ENCODE results near the gene PPDPF. TPM values are rescaled to one million over a fixed set of nuclear protein-coding genes. Genes with fewer than 3 reads are reported as not detected.
A peak's percentile ranks its signal among the peaks of the same experiment; 100 is the strongest.

PPDPF gene
- total and polyA plus RNA-seq, 3 experiments from 2014 or later, result 137 to 218 (median 207) TPM

DNA sequence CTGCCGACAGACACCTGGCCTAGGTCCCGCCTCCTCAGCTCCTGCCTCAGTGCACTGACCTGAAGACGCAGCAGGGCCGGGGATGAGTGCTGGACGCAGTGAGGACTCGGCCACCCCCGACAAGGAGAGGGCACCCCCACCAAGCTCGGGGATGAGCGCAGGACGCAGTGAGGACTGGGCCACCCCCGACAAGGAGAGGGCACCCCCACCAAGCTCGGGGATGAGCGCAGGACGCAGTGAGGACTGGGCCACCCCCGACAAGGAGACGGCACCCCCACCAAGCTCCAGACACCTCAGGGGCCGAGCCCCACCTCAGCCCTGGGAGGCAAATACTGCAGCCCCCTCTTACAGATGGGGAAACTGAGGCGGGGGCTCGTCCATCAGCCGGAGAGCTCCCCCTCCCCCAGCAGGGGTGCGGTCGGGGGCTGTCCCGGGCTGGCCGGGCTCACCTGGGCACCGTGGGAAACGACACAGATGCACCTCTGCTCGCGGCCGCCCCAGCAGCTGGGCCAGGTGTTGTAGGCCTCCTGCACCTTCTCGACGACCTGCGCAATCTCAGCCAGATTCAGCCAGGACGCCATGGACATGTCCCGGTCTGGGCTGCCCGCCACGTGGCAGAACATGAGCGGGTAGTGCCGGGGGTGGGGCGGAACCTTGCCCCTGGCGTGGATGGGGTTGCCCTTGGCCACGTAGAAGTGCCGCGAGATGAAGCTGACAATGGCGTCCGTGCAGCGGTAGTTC lies 46.0 kb downstream of the PPDPF start:
- peak overlapping the region in 2 of 8 donors; percentile 26 to 81 for H3K27ac Mint-ChIP-seq
- H3K9me3 Mint-ChIP-seq, result no peaks in the 10 kb centered on the region
- DNase-seq, result no peak
- Histone ChIP-seq H3K4me1 (ENCODE audit: insufficient read depth, low read length) (peaks cover 28% of the 10 kb centered on the region), H3K36me3 (ENCODE audit: insufficient read depth, low read length) (no peaks in the 10 kb centered on the region), H3K4me3 (ENCODE audit: low read length) (no peak overlapping the region), H3K27me3 (ENCODE audit: insufficient read depth, low read length, poor library complexity, severe bottlenecking) (no peaks in the 10 kb centered on the region), H3K27ac (ENCODE audit: low read depth, low read length) (no peak overlapping the region), H3K9me3 (ENCODE audit: low read length) (no peaks in the 10 kb centered on the region)
- H3K4me1 Mint-ChIP-seq, result peaks cover 14 to 32% (median 17%) of the 10 kb centered on the region in 3 donors
- CTCF ChIA-PET, result interaction anchor here (1.0 to 5.4 kb wide), 4 partner anchors 12 to 472 kb away, joined by 3 to 27 read pairs (median 6); partner anchors contain the start of gene PTK6
- H3K27me3 Mint-ChIP-seq, result no peaks in the 10 kb centered on the region
- peaks cover 0 to 12% (median 0%) of the 10 kb centered on the region in 3 donors for H3K36me3 Mint-ChIP-seq
- H3K4me3 Mint-ChIP-seq, result peak overlapping the region in 2 of 7 donors; percentile 32 to 51
- POLR2A ChIA-PET, result interaction anchor here (1.1 to 1.8 kb wide), 2 partner anchors 46 to 86 kb away, joined by 3 to 9 read pairs; partner anchors contain the start of genes PPDPF and STMN3

DNA sequence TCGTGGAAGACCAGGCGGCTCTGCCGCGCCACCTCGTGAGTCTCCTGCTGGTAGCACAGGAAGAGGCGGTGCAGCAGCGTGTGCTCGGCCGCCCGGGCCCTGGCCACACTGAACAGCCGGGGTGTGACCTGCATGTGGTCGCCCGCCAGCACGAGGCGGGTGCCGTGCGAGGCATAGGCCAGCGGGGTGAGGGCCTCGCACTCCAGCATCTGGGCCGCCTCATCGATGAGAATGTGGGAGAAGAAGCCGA lies 46.5 kb downstream of the PPDPF start:
- peak overlapping the region in 3 of 7 donors; percentile 32 to 74 (median 51) for H3K4me3 Mint-ChIP-seq
- H3K4me1 Mint-ChIP-seq, result peaks cover 14 to 32% (median 17%) of the 10 kb centered on the region in 3 donors

DNA sequence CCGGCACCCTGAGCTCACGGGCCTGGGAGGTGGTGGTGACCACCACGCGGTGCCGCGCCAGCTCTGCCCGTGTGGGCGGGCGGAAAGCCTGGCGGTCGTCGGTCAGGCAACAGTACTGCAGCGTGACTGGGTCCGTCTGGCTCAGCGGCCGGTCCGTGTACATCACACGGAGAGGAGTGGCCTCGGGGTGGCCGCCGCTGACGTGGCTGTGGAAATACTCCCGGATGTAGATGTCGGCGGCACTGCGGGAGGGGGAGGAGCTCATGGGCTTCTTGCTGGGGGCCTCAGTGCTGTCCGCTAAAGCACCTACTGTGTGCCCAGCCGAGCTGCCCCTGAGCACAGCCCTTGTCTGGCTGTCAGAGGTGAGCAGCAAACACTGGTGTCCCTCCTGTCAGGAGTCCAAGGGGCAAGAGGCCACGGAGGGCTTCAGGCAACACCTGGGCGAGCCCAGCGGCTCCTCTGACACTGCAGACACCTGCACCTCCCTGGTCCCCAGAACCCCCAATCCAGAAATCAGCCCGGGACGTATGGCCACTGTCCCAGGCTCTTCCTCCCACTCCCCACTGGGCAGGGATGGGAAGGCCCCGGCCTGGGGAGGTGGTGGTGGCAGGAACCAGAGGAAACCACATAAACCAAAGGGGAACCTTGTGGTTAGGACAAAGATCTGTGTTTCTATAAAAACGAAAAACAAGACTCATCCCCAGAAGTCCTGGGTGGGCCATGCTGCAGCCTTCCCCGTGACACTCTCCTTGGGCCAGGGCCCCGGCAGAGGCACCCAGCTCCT lies 47.0 kb downstream of the PPDPF start:
- H3K9me3 Mint-ChIP-seq, result no peaks in the 10 kb centered on the region
- peaks cover 14 to 32% (median 17%) of the 10 kb centered on the region in 3 donors for H3K4me1 Mint-ChIP-seq
- Histone ChIP-seq H3K36me3 (ENCODE audit: insufficient read depth, low read length) (no peaks in the 10 kb centered on the region), H3K4me3 (ENCODE audit: low read length) (peak overlapping the region; percentile 59), H3K27ac (ENCODE audit: low read depth, low read length) (no peak overlapping the region), H3K9me3 (ENCODE audit: low read length) (no peaks in the 10 kb centered on the region), H3K4me1 (ENCODE audit: insufficient read depth, low read length) (peaks cover 28% of the 10 kb centered on the region), H3K27me3 (ENCODE audit: insufficient read depth, low read length, poor library complexity, severe bottlenecking) (no peaks in the 10 kb centered on the region)
- H3K27me3 Mint-ChIP-seq, result no peaks in the 10 kb centered on the region
- POLR2A ChIA-PET, result interaction anchor here (0.8 to 2.1 kb wide), 4 partner anchors 30 to 85 kb away, joined by 3 to 9 read pairs (median 4); partner anchors contain the start of genes PPDPF, PTK6 and STMN3
- peak overlapping the region in 7 of 8 donors; percentile 29 to 89 (median 80) for H3K27ac Mint-ChIP-seq
- CTCF ChIA-PET, result interaction anchor here (1.0 to 5.4 kb wide), 3 partner anchors 13 to 167 kb away, joined by 3 to 27 read pairs (median 7); partner anchors contain the start of gene PTK6
- peaks cover 0 to 9% (median 0%) of the 10 kb centered on the region in 3 donors for H3K36me3 Mint-ChIP-seq
- peak overlapping the region; percentile 51 to 93 (median 77) for H3K4me3 Mint-ChIP-seq
- peak; percentile 43 to 73 (median 46) for DNase-seq

More for the DNA sequence above, 46.5 kb downstream of the PPDPF start:
- Histone ChIP-seq H3K4me3 (ENCODE audit: low read length) (no peak overlapping the region), H3K36me3 (ENCODE audit: insufficient read depth, low read length) (no peaks in the 10 kb centered on the region), H3K27ac (ENCODE audit: low read depth, low read length) (no peak overlapping the region), H3K27me3 (ENCODE audit: insufficient read depth, low read length, poor library complexity, severe bottlenecking) (no peaks in the 10 kb centered on the region), H3K9me3 (ENCODE audit: low read length) (no peaks in the 10 kb centered on the region), H3K4me1 (ENCODE audit: insufficient read depth, low read length) (peaks cover 28% of the 10 kb centered on the region)
- ChIA-PET CTCF (interaction anchor here (1.0 to 5.4 kb wide), 3 partner anchors 12 to 168 kb away, joined by 3 to 27 read pairs (median 7); partner anchors contain the start of gene PTK6), POLR2A (interaction anchor here (0.8 to 2.1 kb wide), 4 partner anchors 30 to 86 kb away, joined by 3 to 9 read pairs (median 4); partner anchors contain the start of genes PPDPF, PTK6 and STMN3)
- DNase-seq, result no peak
- peaks cover 0 to 9% (median 0%) of the 10 kb centered on the region in 3 donors for H3K36me3 Mint-ChIP-seq
- no peaks in the 10 kb centered on the region for H3K27me3 Mint-ChIP-seq
- H3K27ac Mint-ChIP-seq, result peak overlapping the region in 3 of 8 donors; percentile 26 to 84 (median 81)
- no peaks in the 10 kb centered on the region for H3K9me3 Mint-ChIP-seq

DNA sequence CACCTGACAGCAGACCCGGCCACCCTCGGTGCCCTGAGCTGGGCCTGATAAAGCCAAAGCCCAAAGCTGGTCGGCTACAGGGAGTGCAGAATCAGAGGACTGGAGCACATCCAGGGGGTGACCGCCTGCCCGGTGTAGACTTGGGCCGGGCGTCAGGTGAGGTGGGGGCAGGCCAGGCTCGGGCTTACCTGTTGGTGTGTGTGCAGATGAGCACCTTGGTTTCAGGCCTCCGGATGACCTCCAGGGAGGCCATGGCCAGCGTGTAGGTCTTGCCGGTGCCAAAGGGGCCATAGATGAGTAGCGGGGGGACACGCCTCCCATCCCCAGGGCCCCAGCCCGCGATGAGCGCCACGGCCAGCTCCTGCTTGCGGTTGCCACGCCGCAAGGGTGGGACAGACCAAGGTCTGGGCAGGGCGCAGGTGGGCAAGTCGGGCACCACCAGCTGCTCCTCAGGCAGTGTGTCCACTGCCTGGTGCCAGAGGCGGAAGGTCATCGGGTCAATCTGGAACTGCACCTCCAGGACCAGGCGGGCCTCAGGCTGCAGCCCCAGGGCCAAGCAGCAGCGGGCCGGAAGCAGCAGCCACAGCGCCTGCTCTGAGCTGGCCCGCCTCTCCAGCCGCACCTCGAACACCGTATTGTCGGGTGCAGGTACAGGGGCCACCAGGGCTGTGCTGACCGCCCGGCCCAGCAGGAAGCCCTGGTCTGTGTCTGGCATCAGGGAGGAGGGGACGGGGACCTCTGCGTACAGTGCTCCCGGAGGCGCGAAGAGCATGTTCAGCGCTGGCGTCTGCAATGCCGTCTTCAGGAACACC lies 47.8 kb downstream of the PPDPF start:
- Histone ChIP-seq H3K27ac (ENCODE audit: low read depth, low read length) (no peak overlapping the region), H3K36me3 (ENCODE audit: insufficient read depth, low read length) (no peaks in the 10 kb centered on the region), H3K4me3 (ENCODE audit: low read length) (peak overlapping the region; percentile 59), H3K27me3 (ENCODE audit: insufficient read depth, low read length, poor library complexity, severe bottlenecking) (no peaks in the 10 kb centered on the region), H3K9me3 (ENCODE audit: low read length) (no peaks in the 10 kb centered on the region), H3K4me1 (ENCODE audit: insufficient read depth, low read length) (peaks cover 36% of the 10 kb centered on the region)
- peak overlapping the region; percentile 51 to 93 (median 77) for H3K4me3 Mint-ChIP-seq
- H3K4me1 Mint-ChIP-seq, result peaks cover 14 to 32% (median 17%) of the 10 kb centered on the region in 3 donors
- H3K36me3 Mint-ChIP-seq, result peaks cover 0 to 9% (median 0%) of the 10 kb centered on the region in 3 donors
- peak overlapping the region in 6 of 8 donors; percentile 63 to 89 (median 80) for H3K27ac Mint-ChIP-seq
- ChIA-PET CTCF (interaction anchor here (0.9 to 5.4 kb wide), 3 partner anchors 13 to 30 kb away, joined by 3 to 27 read pairs (median 7); partner anchors contain the start of gene PTK6), POLR2A (interaction anchor here (1.8 to 2.1 kb wide), 2 partner anchors 48 to 73 kb away, joined by 4 to 9 read pairs; partner anchors contain the start of gene PPDPF)
- no peaks in the 10 kb centered on the region for H3K9me3 Mint-ChIP-seq
- no peaks in the 10 kb centered on the region for H3K27me3 Mint-ChIP-seq
- DNase-seq, result no peak

DNA sequence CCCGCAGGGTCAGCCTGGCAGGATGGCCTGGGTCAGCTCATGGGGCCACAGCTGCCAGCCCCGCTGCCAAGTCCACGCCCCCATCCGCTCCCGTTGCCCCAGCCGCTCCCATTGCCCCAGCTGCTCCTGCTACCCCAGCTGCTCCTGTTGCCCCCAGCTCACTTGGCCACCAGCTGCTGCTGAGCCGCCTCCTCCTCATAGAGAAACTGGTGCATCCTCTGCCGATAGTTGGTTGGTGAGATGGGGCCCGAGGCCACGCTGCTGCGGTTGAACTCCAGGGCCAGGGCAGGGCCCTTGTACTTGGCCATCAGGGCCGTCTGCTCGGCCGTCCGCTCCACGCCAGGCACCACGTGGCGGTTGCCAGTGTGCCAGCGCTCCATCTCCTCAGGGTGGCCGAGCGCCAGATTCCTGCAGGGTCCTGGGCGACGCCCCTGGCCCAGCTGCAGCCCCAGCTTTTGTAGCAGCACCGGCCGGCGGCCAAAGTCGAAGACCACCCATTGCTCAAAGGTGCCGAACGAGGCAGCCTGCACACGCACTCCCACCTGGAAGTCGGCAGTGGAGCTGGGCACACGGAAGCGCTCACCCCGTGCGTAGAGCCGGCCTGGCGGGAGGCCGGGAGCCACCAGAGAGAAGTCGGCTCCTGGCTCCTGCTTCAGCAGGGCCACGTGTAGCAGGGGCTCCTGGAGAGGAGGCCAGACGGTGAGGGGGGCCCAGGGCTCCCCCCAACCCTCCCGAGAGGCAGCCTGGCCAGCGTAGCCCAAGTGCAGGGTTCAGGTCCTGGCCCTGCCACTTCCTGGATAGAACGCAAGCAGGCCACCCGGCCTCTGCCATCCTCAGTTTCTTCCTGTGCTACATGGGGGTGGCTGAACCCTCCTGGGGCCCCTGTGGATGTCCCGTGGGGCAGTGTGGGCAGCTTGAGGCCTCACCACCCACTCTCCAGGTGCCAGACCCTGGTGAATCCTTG lies 48.7 kb downstream of the PPDPF start:
- Histone ChIP-seq H3K4me1 (ENCODE audit: insufficient read depth, low read length) (peaks cover 38% of the 10 kb centered on the region), H3K9me3 (ENCODE audit: low read length) (no peaks in the 10 kb centered on the region), H3K27ac (ENCODE audit: low read depth, low read length) (no peak overlapping the region), H3K36me3 (ENCODE audit: insufficient read depth, low read length) (no peaks in the 10 kb centered on the region), H3K27me3 (ENCODE audit: insufficient read depth, low read length, poor library complexity, severe bottlenecking) (no peaks in the 10 kb centered on the region), H3K4me3 (ENCODE audit: low read length) (no peak overlapping the region)
- H3K4me3 Mint-ChIP-seq, result peak overlapping the region; percentile 28 to 85 (median 56)
- H3K27me3 Mint-ChIP-seq, result no peaks in the 10 kb centered on the region
- H3K9me3 Mint-ChIP-seq, result no peaks in the 10 kb centered on the region
- H3K4me1 Mint-ChIP-seq, result peaks cover 14 to 32% (median 17%) of the 10 kb centered on the region in 3 donors
- no peak overlapping the region for H3K27ac Mint-ChIP-seq
- H3K36me3 Mint-ChIP-seq, result peaks cover 0 to 6% (median 0%) of the 10 kb centered on the region in 3 donors
- no peak for DNase-seq
- ChIA-PET POLR2A (interaction anchor here (2.0 to 2.1 kb wide), 2 partner anchors 49 to 73 kb away, joined by 4 to 11 read pairs; partner anchors contain the start of gene PPDPF), CTCF (interaction anchor here (0.9 to 5.4 kb wide), 2 partner anchors 16 to 31 kb away, joined by 3 to 27 read pairs; partner anchors contain the start of gene PTK6)

DNA sequence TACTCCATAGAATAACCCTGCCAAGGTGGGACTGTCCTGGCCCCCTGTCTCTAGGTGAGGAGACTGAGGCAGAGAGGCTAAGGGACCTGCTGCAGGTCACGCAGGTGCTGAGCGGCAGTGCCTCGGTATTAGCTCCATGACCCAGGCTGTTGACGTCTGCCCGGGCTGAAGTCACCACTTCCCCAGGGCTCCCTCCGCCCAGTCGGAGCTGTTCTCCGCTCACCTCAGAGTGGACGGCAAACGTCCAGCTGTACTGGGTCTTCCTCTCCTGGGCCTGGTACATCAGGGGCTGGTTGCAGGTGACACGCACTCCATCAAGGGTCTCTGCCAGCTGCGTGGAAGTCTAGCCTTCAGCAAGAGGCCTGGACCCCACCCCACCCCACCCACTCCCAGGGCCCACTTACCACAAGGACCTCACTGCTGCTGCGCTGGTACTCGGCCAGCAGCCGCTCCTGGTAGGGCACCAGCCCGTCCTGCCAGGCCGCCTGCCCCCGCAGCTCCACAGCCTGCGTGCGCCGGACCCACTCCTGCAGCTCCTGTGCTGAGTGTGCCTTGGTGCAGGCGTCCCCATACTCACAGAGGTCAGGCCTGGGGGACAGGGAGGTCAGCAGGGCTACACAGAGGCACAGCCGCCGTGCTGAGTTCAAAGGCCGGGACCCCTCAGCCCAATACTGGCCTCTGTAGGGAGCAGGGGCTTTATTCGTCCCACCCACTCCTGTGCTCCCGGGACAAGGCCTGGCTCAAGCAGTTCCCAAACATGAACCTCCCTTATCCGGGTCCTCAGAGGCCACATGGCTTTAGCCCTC lies 49.9 kb downstream of the PPDPF start:
- Mint-ChIP-seq H3K4me1 (peaks cover 16 to 32% (median 17%) of the 10 kb centered on the region in 3 donors), H3K36me3 (peaks cover 0 to 2% (median 0%) of the 10 kb centered on the region in 3 donors), H3K27me3 (no peaks in the 10 kb centered on the region), H3K4me3 (peak overlapping the region in 3 of 7 donors; percentile 3 to 40 (median 36)), H3K27ac (peak overlapping the region in 1 of 8 donors; percentile 74), H3K9me3 (no peaks in the 10 kb centered on the region)
- no peak for DNase-seq
- ChIA-PET POLR2A (interaction anchor here (2.0 kb wide), 1 partner anchor 50 kb away, joined by 11 read pairs; the partner anchor contains the start of gene PPDPF), CTCF (no interaction called here)
- peaks cover 44% of the 10 kb centered on the region for H3K4me1 ChIP-seq (ENCODE audit: insufficient read depth, low read length)
- H3K27ac ChIP-seq (ENCODE audit: low read depth, low read length), result no peak overlapping the region
- no peaks in the 10 kb centered on the region for H3K27me3 ChIP-seq (ENCODE audit: insufficient read depth, low read length, poor library complexity, severe bottlenecking)
- no peaks in the 10 kb centered on the region for H3K36me3 ChIP-seq (ENCODE audit: insufficient read depth, low read length)
- H3K4me3 ChIP-seq (ENCODE audit: low read length), result no peak overlapping the region
- no peaks in the 10 kb centered on the region for H3K9me3 ChIP-seq (ENCODE audit: low read length)

All from CD8-positive, alpha-beta memory T cell (primary cell).